NOMO-1 treated with DMSO at 0.1 percent for 48 hours (cell line): ENCODE results near the gene TRPM1.

ENCODE experiments used
- DNase-seq: peaks from one replicate; lab custom pipeline; 2025; ENCODE audit not compliant: unreplicated experiment; lab: John Stamatoyannopoulos, UW

Gene TRPM1

DNA sequence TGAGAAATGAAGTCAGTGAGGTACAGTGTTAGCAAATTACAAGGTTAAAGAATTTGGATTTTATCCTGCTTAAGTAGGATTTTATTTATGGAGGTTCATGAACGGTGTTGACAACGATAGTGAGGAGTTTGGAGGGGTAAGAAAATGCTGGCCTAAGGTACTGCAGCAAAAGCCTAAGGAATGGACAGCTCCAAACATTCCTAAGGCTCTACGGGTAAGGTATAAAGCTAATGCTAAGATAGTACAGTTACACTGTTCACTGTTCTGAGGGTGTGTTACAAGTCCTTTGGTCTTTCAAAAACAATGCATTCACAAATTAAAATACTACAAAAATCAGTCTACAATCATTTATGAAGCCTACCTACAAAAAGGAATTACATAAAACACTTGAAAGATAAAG is 117.4 kb downstream of the TRPM1 start:
- DNase-seq: no peak

DNA sequence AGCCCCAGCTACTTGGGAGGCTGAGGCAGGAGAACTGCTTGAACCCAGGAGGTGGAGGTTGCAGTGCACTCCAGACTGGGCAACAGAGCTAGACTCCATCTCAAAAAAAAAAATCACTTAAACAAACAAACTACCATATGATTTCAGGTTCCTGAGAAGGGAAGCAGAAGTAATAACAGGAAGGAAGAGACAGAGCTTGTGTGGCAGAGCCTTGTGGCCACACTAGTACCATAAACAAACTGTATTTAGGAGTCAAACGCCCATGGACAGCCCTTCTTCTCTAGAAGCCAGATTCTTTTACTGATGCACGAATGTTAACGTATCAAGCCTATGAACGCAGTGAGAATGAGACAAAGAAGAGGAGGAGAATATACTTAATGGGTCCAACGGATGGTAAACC is 122.1 kb downstream of the TRPM1 start:
- peak; percentile 83 for DNase-seq

DNA sequence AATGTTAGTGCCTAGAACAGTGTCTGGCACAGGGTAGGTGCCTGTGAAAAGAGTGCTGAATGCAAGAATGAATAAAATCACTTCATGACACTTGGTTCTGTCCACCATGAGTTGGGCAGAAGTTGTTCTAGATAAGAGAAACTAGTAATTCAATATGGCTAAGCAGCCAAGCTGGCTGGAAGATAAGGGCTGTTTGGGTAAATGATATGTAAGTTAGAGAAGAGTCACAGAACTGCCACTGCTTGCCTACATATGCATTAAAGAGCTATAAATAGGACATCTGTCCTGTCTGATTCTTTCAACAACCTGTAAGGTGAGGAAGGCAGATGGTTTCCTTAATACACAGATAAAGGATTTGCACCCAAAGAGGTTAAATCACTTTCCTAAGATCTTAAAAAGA is 123.2 kb downstream of the TRPM1 start:
- DNase-seq: no peak

DNA sequence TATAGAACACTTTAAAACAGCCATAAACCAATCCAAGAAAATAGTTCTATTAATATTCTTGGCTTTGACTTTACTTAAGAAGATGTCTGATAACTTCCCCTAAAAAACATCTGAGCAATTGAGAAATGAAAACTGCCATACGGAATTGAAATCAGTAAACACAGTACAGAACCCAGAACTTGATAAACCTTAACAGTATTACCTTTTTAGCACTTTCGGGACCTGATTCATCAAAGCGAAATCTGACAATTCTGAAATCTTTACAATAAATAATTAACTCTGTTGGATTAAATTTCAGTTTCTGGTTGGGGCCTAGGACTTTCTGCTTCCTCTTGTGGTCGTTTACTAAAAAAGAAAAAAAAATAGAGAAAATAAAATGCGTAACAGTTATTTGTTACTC is 127.4 kb downstream of the TRPM1 start:
- peak; percentile 4 for DNase-seq

DNA sequence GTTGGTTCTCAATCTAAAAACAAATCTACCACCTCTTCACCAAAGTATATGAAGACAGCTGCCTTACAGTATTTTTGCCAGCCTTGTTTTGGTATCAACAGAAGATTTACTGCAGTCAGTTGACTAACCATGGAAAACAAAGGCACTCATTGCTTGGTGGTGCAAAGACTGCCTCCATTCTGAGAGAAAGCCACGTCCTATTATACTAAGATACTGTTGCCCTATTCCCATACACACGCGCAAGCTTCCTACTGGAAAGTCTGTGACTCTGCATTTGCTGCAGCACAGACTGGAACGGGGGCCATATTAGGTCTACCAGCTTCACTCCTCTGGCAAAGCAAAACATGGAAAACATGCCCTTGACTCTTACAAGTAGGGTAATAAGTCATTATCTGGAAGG is 128.1 kb downstream of the TRPM1 start:
- DNase-seq: no peak

DNA sequence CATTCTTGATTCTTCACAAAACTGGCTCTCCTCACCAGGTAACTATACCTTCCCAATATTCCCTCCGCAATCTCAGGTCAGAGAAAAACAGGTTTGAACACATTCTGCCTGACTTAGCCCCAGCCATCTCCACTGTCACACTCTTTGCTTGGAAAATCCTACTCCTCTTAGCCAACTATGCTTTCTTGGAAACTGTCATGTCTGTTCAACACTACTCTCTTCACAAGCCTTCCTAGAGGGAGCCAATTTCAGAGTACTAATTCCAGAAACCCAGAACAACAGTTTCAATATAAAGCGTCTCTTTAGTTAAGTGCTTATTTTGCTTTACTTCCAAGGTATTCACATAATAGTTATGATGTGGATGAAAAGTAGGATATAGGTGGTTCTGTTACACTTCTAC is 131.8 kb downstream of the TRPM1 start:
- no peak for DNase-seq

DNA sequence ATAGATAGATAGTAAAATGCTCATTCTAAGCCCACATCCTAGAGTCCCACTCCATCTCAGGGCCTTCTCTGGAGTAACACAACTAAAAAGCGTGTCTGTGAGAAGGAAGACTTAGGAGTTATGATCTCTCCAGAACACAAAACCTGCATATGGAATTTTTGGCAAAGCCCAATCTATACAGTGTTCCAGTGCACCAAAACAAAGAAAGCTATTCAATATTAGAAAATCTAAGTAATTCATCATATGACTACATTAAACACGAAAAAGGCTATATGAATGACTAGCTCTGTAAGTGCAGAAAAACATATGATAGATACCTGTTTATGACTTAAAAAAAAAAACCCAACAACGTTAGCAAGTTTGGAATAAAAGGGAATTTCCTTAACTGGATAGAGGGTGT is 137.8 kb downstream of the TRPM1 start:
- no peak for DNase-seq

DNA sequence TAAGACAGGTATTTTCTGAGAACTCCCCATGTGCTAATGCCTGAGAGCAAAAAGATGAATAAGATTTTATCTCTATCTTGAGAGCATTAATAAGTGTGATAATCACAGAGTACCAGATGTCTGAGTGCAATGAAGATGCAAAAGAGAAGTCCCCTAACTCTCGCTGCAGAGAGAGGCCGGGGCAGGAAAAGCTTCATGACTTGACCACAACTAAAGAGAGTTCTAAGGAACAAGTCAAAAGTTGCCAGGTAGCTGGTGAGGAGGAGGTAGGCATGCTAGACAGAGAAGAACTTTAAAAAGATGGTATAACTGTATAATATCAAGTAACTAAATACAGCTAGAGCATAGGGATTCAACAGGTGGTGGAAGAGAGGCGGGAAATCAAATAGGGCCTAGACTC is 138.9 kb downstream of the TRPM1 start:
- DNase-seq: no peak

DNA sequence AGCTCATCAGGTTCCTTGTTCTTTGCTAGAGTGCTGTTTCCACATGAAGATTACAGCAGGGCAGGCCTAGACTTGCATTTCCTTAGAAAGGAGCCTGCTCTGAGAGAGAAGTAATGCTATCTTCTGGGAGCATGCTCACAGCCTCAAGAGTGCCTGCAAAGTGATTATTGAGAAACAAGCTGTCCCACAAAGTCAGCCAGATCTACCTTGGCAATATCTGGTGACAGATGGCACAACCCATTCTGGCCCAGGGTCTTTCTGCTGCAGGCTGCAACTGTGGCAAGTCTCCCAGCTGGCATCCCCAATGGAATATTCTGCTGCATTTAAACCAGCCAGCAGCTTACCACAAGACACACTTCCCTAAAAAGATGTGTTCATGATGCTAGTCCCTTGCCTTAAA is 139.4 kb downstream of the TRPM1 start:
- DNase-seq: peak; percentile 55

DNA sequence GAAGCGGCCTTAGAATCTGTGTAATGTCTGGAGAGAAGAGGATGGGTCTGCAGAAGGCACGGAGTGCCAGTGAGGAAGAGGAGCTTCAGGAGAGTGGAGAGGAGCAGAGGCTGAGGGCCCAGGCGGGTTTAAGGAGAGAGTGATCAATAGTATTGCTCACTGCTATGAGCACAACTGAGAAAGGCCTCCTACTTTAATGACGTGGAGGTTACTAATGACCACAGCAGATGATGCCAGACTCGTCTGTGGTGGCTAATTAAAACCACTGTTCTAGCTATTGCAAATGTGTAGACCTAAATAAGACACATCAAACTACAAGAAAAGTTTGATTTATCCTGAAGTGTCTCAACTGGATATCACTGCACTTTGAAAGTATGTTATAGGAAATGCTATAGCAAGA is 143.3 kb downstream of the TRPM1 start:
- no peak for DNase-seq

DNA sequence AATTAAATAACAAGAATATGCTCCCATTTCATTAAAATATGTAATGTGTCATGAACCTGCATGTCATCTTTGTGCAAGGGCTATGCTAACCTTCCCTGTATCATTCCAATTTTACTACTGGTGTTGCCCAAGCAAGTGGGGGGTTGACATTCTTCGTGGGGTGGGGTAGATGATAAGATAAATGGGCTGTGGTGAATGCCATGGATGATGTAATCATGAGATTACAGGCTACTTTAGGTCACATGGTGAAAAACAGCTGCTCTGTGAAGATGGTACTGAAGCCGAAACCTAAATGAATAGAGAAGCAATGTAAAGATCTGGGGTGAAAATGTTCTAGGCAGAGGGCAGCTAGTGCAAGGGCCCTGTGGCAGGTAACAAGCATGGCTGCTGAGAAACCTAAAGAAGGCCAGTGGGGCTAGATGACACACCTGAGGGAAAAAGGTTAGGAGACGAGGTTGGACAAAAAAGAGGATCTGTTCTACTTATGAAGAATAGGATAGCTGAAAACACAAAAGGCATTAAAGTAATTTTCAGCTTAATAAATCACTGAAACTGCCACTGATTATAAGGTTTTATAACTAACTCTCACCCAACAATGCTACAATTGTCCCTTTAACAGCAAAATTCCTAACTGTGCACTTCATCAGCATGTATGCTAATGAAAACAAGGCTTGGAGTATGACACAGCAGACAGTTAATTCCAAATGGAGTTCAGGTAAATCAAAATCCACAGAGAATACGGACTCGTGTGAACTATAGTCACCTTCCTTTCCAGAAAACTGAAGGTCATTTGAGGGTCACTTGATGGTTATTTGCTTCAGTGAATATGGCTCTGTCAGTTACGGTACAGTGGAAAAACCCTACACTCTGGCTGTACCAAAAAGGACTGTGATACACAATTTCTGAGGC is 145.1 kb downstream of the TRPM1 start:
- peak; percentile 7 for DNase-seq

DNA sequence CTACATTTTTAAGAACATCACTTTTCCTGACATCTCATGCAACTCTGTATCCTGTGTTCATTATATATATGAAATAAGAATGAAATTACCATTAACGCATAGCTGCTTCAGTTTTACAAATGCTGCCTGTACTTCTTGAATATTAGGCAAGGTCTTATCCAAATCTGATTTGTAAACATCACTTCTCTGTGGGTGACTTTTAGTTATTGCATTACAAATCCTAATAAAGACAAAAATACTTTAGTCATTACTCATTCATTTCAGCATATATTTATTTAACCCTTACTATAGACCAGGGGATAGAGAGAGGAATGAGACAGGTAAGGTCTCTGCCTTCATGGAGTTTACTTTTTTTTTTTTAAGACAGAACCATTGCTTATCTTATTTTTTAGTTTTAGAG is 146.9 kb downstream of the TRPM1 start:
- no peak for DNase-seq

DNA sequence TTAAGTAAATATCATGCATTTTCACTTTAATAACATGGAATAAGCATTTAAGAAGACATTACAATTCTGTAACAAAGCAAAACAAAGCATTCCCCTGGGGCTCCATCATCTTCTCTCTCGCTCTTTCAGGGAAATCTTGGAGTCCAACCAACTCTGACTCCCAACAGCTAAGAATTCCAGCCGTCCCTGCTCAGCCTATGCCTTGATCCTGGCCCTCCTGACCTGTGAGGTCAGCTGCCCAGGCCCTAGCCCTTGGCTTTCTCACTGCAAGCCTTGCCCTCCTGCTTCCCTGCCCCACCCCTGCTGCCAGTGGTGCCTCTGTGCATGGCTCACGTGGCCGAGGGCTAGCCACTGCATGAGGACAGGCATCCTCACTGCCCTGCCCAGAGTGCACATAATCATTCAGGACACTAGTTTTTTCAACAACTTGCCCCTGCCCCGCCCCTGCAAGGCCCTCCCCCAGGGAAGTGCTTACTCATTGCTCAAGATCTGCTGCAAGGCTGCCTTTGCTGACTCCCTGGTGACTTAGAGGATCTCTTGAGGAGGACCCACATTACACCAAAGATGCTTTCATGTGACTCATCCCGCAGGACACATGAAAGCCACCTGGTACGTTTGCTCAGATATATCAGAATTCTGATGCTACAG is 147.7 kb downstream of the TRPM1 start:
- peak; percentile 13 for DNase-seq

DNA sequence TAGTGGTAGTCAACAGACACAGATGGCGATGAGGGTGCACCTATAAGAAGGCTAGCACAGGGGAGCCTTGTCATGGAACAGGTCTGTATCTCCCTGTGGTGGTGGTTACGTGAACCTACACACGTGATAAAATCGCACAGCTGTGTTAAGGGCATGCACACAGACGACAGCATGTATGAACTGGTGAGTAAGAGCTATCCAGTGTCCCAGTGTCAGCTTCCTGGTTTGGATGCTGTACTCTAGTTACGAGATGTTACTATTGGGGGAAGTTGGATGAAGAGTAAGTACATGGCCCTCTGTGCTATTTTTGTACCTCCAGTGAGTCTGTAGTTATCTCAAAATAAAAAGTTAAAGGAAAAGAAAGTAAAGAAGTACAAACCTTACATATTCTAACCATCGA is 148.3 kb downstream of the TRPM1 start:
- DNase-seq: no peak
